ENCODE measurements around the gene GSDMA.
A peak's percentile ranks its signal among the peaks of the same experiment; 100 is the strongest.

The GSDMA gene

DNA sequence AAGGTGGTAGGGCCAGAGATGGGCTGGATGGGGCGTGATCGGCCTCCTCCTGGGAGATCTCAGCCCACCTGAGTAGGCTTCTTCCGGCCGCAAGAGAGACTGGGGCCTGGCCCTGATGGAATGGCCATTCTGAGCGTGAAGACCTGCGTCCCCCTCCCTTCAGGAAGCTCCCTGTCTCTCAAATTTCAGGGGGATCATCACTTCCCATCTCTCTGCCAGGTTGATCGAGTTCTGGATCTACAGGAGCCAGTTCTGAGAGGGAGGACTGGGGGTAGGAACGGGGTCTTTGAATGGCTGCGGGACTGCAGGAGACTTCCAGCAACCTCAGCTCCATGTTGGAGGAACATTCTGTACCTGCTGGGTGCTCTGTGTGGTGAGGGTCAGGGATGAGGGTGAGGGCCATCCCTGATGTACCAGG lies 9.3 kb upstream of the GSDMA start (continued):
- TF ChIP-seq, protein P1, sequence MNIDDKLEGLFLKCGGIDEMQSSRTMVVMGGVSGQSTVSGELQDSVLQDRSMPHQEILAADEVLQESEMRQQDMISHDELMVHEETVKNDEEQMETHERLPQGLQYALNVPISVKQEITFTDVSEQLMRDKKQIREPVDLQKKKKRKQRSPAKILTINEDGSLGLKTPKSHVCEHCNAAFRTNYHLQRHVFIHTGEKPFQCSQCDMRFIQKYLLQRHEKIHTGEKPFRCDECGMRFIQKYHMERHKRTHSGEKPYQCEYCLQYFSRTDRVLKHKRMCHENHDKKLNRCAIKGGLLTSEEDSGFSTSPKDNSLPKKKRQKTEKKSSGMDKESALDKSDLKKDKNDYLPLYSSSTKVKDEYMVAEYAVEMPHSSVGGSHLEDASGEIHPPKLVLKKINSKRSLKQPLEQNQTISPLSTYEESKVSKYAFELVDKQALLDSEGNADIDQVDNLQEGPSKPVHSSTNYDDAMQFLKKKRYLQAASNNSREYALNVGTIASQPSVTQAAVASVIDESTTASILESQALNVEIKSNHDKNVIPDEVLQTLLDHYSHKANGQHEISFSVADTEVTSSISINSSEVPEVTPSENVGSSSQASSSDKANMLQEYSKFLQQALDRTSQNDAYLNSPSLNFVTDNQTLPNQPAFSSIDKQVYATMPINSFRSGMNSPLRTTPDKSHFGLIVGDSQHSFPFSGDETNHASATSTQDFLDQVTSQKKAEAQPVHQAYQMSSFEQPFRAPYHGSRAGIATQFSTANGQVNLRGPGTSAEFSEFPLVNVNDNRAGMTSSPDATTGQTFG (tag by site-specific recombination; IDR thresholded peaks at IDR 0.05; ENCODE audit: borderline replicate concordance) = no peak
- no peak for TF ChIP-seq ZNF510 (tag by site-specific recombination; IDR thresholded peaks at IDR 0.05; ENCODE audit: insufficient replicate concordance)
- no peak for TF ChIP-seq ZNF692 (tag by site-specific recombination; IDR thresholded peaks at IDR 0.05)
- TF ChIP-seq ZNF121 (tag by site-specific recombination; IDR thresholded peaks at IDR 0.05) = no peak
- TF ChIP-seq ZNF354C (tag by site-specific recombination; IDR thresholded peaks at IDR 0.05; ENCODE audit: borderline replicate concordance, low read depth) = no peak
- TF ChIP-seq ZNF639 (tag by site-specific recombination; IDR thresholded peaks at IDR 0.05) = no peak
- no peak for TF ChIP-seq ZNF114 (tag by site-specific recombination; IDR thresholded peaks at IDR 0.05)
- TF ChIP-seq ZNF544 (tag by site-specific recombination; IDR thresholded peaks at IDR 0.05) = no peak
- TF ChIP-seq, protein P2, sequence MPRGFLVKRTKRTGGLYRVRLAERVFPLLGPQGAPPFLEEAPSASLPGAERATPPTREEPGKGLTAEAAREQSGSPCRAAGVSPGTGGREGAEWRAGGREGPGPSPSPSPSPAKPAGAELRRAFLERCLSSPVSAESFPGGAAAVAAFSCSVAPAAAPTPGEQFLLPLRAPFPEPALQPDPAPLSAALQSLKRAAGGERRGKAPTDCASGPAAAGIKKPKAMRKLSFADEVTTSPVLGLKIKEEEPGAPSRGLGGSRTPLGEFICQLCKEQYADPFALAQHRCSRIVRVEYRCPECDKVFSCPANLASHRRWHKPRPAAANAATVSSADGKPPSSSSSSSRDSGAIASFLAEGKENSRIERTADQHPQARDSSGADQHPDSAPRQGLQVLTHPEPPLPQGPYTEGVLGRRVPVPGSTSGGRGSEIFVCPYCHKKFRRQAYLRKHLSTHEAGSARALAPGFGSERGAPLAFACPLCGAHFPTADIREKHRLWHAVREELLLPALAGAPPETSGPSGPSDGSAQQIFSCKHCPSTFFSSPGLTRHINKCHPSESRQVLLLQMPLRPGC (tag by site-specific recombination; IDR thresholded peaks at IDR 0.05) = no peak
- TF ChIP-seq, protein P3, sequence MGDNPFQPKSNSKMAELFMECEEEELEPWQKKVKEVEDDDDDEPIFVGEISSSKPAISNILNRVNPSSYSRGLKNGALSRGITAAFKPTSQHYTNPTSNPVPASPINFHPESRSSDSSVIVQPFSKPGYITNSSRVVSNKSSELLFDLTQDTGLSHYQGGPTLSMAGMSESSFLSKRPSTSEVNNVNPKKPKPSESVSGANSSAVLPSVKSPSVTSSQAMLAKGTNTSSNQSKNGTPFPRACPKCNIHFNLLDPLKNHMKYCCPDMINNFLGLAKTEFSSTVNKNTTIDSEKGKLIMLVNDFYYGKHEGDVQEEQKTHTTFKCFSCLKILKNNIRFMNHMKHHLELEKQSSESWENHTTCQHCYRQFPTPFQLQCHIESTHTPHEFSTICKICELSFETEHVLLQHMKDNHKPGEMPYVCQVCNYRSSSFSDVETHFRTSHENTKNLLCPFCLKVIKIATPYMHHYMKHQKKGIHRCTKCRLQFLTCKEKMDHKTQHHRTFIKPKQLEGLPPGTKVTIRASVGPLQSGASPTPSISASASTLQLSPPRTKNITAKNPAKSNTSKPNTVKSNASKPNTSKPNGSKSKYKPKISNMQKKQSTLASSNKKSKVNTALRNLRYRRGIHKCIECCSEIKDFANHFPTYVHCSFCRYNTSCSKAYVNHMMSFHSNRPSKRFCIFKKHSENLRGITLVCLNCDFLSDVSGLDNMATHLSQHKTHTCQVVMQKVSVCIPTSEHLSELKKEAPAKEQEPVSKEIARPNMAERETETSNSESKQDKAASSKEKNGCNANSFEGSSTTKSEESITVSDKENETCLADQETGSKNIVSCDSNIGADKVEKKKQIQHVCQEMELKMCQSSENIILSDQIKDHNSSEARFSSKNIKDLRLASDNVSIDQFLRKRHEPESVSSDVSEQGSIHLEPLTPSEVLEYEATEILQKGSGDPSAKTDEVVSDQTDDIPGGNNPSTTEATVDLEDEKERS (tag by site-specific recombination; IDR thresholded peaks at IDR 0.05) = no peak
- TF ChIP-seq ZNF555 (tag by site-specific recombination; conservative IDR thresholded peaks at IDR 0.05) = no peak
- TF ChIP-seq GFI1B (tag by site-specific recombination; IDR thresholded peaks at IDR 0.05) = no peak
- no peak for TF ChIP-seq ZNF2 (tag by site-specific recombination; IDR thresholded peaks at IDR 0.05)
- TF ChIP-seq ZNF610 (tag by site-specific recombination; IDR thresholded peaks at IDR 0.05; ENCODE audit: borderline replicate concordance) = no peak
- TF ChIP-seq, protein P4, sequence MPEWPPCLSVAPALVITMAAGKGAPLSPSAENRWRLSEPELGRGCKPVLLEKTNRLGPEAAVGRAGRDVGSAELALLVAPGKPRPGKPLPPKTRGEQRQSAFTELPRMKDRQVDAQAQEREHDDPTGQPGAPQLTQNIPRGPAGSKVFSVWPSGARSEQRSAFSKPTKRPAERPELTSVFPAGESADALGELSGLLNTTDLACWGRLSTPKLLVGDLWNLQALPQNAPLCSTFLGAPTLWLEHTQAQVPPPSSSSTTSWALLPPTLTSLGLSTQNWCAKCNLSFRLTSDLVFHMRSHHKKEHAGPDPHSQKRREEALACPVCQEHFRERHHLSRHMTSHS (tag by site-specific recombination; IDR thresholded peaks at IDR 0.05) = no peak
- no peak for TF ChIP-seq REPIN1 (tag by site-specific recombination; IDR thresholded peaks at IDR 0.05; ENCODE audit: low read depth)
- no peak for TF ChIP-seq ZBTB7A (tag by site-specific recombination; IDR thresholded peaks at IDR 0.05; ENCODE audit: low read depth)
- TF ChIP-seq, protein P5, sequence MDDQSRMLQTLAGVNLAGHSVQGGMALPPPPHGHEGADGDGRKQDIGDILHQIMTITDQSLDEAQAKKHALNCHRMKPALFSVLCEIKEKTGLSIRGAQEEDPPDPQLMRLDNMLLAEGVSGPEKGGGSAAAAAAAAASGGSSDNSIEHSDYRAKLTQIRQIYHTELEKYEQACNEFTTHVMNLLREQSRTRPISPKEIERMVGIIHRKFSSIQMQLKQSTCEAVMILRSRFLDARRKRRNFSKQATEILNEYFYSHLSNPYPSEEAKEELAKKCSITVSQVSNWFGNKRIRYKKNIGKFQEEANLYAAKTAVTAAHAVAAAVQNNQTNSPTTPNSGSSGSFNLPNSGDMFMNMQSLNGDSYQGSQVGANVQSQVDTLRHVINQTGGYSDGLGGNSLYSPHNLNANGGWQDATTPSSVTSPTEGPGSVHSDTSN (CRISPR knock-in tag; IDR thresholded peaks at IDR 0.05) = no peak
- TF ChIP-seq, protein P6, sequence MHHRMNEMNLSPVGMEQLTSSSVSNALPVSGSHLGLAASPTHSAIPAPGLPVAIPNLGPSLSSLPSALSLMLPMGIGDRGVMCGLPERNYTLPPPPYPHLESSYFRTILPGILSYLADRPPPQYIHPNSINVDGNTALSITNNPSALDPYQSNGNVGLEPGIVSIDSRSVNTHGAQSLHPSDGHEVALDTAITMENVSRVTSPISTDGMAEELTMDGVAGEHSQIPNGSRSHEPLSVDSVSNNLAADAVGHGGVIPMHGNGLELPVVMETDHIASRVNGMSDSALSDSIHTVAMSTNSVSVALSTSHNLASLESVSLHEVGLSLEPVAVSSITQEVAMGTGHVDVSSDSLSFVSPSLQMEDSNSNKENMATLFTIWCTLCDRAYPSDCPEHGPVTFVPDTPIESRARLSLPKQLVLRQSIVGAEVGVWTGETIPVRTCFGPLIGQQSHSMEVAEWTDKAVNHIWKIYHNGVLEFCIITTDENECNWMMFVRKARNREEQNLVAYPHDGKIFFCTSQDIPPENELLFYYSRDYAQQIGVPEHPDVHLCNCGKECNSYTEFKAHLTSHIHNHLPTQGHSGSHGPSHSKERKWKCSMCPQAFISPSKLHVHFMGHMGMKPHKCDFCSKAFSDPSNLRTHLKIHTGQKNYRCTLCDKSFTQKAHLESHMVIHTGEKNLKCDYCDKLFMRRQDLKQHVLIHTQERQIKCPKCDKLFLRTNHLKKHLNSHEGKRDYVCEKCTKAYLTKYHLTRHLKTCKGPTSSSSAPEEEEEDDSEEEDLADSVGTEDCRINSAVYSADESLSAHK (tag by site-specific recombination; IDR thresholded peaks at IDR 0.05) = no peak
- no peak for TF ChIP-seq SP2 (tag by site-specific recombination; IDR thresholded peaks at IDR 0.05)
- no peak for TF ChIP-seq MEIS1 (CRISPR knock-in tag; IDR thresholded peaks at IDR 0.05; ENCODE audit: borderline replicate concordance)
- TF ChIP-seq, protein P7, sequence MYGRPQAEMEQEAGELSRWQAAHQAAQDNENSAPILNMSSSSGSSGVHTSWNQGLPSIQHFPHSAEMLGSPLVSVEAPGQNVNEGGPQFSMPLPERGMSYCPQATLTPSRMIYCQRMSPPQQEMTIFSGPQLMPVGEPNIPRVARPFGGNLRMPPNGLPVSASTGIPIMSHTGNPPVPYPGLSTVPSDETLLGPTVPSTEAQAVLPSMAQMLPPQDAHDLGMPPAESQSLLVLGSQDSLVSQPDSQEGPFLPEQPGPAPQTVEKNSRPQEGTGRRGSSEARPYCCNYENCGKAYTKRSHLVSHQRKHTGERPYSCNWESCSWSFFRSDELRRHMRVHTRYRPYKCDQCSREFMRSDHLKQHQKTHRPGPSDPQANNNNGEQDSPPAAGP (tag by site-specific recombination; IDR thresholded peaks at IDR 0.05) = peak; percentile 73
- TF ChIP-seq ZEB2 (tag by site-specific recombination; IDR thresholded peaks at IDR 0.05) = peak; percentile 50; the same call in 1 of the 2 replicates
- peak; percentile 80 for TF ChIP-seq ZNF341 (tag by site-specific recombination; IDR thresholded peaks at IDR 0.05; ENCODE audit: low read depth)
